SH-SY5Y (cell line): ENCODE results near the gene TRUB2.

Experiments used
- GATA2 ChIP-seq: IDR thresholded peaks from 2 replicates; pipeline ENCODE4 v1.6.1; 2011; ENCODE audit warnings: mild to moderate bottlenecking, low read depth, low read length
- GATA3 ChIP-seq: IDR thresholded peaks from 2 replicates; pipeline ENCODE4 v1.6.1; 2011; ENCODE audit warnings: low read depth, mild to moderate bottlenecking, low read length, moderate library complexity

- TF ChIP-seq GATA2 (no peak), GATA3 (no peak)
Observed at GRCh38 chr9:128276008-128276573, 46.2 kb downstream of the TRUB2 start, which contains the start of gene SWI5.
